ENCODE data around the gene LCLAT1.

DNA sequence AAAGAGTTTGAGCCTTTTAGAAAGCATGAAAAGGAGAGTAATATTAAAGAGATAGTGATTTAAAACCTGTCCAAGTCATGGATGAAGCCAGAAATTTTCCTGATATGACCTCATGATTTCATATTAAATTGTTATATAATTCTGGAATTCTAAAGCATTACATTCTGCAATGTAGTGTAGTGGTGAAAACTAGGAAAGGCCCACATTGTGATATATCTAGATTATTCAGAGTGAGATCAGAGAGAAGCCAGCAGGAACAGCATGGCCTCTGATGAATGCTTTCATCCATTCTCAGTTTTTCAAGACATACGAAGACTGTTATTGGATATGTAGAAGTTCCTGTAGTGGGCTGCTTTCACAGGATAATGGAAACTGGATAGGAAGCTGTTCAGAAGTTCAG lies 98.8 kb downstream of the LCLAT1 start:
- TF ChIP-seq, protein P1, sequence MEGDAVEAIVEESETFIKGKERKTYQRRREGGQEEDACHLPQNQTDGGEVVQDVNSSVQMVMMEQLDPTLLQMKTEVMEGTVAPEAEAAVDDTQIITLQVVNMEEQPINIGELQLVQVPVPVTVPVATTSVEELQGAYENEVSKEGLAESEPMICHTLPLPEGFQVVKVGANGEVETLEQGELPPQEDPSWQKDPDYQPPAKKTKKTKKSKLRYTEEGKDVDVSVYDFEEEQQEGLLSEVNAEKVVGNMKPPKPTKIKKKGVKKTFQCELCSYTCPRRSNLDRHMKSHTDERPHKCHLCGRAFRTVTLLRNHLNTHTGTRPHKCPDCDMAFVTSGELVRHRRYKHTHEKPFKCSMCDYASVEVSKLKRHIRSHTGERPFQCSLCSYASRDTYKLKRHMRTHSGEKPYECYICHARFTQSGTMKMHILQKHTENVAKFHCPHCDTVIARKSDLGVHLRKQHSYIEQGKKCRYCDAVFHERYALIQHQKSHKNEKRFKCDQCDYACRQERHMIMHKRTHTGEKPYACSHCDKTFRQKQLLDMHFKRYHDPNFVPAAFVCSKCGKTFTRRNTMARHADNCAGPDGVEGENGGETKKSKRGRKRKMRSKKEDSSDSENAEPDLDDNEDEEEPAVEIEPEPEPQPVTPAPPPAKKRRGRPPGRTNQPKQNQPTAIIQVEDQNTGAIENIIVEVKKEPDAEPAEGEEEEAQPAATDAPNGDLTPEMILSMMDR (conservative IDR thresholded peaks at IDR 0.05; ENCODE audit: low read length): no peak
- no peak for TF ChIP-seq EZH2phosphoT487 (IDR thresholded peaks at IDR 0.05; ENCODE audit: borderline replicate concordance, low read depth, low read length)

All from OCI-LY7 (cell line).